ENCODE results near the gene IFITM5. TPM values are rescaled to one million over a fixed set of nuclear protein-coding genes. Genes with fewer than 3 reads are reported as not detected.
A peak's percentile ranks its signal among the peaks of the same experiment; 100 is the strongest.

IFITM5 gene
- total and polyA plus RNA-seq, 9 of the 15 experiments (the other 6 are each of a cell fraction or from before 2014, with no cell fraction given): 0.19 TPM; not detected in 8

GRCh38 chr11:326842-327580 is 27.7 kb upstream of the IFITM5 start (continued):
- TF ChIP-seq TFE3 (CRISPR knock-in tag; IDR thresholded peaks at IDR 0.05): peak; percentile 94
- TF ChIP-seq, protein P1, sequence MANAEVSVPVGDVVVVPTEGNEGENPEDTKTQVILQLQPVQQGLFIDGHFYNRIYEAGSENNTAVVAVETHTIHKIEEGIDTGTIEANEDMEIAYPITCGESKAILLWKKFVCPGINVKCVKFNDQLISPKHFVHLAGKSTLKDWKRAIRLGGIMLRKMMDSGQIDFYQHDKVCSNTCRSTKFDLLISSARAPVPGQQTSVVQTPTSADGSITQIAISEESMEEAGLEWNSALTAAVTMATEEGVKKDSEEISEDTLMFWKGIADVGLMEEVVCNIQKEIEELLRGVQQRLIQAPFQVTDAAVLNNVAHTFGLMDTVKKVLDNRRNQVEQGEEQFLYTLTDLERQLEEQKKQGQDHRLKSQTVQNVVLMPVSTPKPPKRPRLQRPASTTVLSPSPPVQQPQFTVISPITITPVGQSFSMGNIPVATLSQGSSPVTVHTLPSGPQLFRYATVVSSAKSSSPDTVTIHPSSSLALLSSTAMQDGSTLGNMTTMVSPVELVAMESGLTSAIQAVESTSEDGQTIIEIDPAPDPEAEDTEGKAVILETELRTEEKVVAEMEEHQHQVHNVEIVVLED (CRISPR knock-in tag; IDR thresholded peaks at IDR 0.05): peak; percentile 9; the same call in 1 of the 2 replicates
- TF ChIP-seq, protein P2, sequence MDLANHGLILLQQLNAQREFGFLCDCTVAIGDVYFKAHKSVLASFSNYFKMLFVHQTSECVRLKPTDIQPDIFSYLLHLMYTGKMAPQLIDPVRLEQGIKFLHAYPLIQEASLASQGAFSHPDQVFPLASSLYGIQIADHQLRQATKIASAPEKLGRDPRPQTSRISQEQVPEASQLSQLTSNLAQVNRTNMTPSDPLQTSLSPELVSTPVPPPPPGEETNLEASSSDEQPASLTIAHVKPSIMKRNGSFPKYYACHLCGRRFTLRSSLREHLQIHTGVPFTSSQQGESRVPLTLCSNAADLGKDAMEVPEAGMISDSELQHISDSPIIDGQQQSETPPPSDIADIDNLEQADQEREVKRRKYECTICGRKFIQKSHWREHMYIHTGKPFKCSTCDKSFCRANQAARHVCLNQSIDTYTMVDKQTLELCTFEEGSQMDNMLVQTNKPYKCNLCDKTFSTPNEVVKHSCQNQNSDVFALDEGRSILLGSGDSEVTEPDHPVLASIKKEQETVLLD (IDR thresholded peaks at IDR 0.05): peak; percentile 43; the same call in 1 of the 2 replicates
- TF ChIP-seq, protein P3, sequence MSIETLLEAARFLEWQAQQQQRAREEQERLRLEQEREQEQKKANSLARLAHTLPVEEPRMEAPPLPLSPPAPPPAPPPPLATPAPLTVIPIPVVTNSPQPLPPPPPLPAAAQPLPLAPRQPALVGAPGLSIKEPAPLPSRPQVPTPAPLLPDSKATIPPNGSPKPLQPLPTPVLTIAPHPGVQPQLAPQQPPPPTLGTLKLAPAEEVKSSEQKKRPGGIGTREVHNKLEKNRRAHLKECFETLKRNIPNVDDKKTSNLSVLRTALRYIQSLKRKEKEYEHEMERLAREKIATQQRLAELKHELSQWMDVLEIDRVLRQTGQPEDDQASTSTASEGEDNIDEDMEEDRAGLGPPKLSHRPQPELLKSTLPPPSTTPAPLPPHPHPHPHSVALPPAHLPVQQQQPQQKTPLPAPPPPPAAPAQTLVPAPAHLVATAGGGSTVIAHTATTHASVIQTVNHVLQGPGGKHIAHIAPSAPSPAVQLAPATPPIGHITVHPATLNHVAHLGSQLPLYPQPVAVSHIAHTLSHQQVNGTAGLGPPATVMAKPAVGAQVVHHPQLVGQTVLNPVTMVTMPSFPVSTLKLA (conservative IDR thresholded peaks at IDR 0.05): peak in 1 of 2 experiments; percentile 54; a peak in 1 of 4 replicates
- peak; percentile 35; the same call in 1 of the 2 replicates for TF ChIP-seq GTF2A2 (tag; IDR thresholded peaks at IDR 0.05)
- TF ChIP-seq GABPB2 (CRISPR knock-in tag; conservative IDR thresholded peaks at IDR 0.05): no peak
- peak; percentile 23 for TF ChIP-seq CHD4 (IDR thresholded peaks at IDR 0.05; ENCODE audit: insufficient read depth, insufficient replicate concordance, low read depth, low read length, poor library complexity, severe bottlenecking)
- TF ChIP-seq, protein P4, sequence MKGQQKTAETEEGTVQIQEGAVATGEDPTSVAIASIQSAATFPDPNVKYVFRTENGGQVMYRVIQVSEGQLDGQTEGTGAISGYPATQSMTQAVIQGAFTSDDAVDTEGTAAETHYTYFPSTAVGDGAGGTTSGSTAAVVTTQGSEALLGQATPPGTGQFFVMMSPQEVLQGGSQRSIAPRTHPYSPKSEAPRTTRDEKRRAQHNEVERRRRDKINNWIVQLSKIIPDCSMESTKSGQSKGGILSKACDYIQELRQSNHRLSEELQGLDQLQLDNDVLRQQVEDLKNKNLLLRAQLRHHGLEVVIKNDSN (CRISPR knock-in tag; IDR thresholded peaks at IDR 0.05): peak; percentile 94
- peak; percentile 70 for TF ChIP-seq BRD9 (IDR thresholded peaks at IDR 0.05; ENCODE audit: low read depth, partially characterized antibody)
- TF ChIP-seq, protein P5, sequence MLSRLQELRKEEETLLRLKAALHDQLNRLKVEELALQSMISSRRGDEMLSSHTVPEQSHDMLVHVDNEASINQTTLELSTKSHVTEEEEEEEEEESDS (CRISPR knock-in tag; IDR thresholded peaks at IDR 0.05): no peak
- TF ChIP-seq TOE1 (IDR thresholded peaks at IDR 0.05; ENCODE audit: borderline replicate concordance): peak; percentile 92
- TF ChIP-seq TOE1 (CRISPR knock-in tag; IDR thresholded peaks at IDR 0.05; ENCODE audit: borderline replicate concordance, low read depth): no peak
- TF ChIP-seq SMAD1 (IDR thresholded peaks at IDR 0.05; ENCODE audit: low read depth, low read length, partially characterized antibody): peak; percentile 12
- 0 out of 2 replicates have a peak, but pooled peaks have one; percentile 50 for TF ChIP-seq ELF2 (CRISPR knock-in tag; IDR thresholded peaks at IDR 0.05)
- peak; percentile 16; the same call in 1 of the 2 replicates for TF ChIP-seq EP300 (IDR thresholded peaks at IDR 0.05; ENCODE audit: low read length)
- TF ChIP-seq TAF1 (IDR thresholded peaks at IDR 0.05; ENCODE audit: control insufficient read depth, extremely low read depth, insufficient read depth, low read length, severe bottlenecking): peak; percentile 25
- TF ChIP-seq ZBTB7A (IDR thresholded peaks at IDR 0.05; ENCODE audit: borderline replicate concordance, control insufficient read depth, low read depth, low read length): peak; percentile 83
- TF ChIP-seq RBBP5 (IDR thresholded peaks at IDR 0.05; ENCODE audit: borderline replicate concordance, insufficient read depth, low read length, poor library complexity, severe bottlenecking): peak; percentile 58
- TF ChIP-seq SOX6 (IDR thresholded peaks at IDR 0.05): peak; percentile 62; the same call in 1 of the 2 replicates

Measured in K562 (cell line).